Neural cell (in vitro differentiated cells): Measurements from ENCODE around the gene PTH1R. TPM values are rescaled to one million over a fixed set of nuclear protein-coding genes. Genes with fewer than 3 reads are reported as not detected.
A peak's percentile ranks its signal among the peaks of the same experiment; 100 is the strongest.

Experiments
- H2AFZ ChIP-seq: fragments of 200-600, 300-800 bp; sonication (generic), shearing (Covaris generic); 2 replicates; pipeline ENCODE4 v1.6.0; 2014; ENCODE audit warnings: low read depth, mild to moderate bottlenecking, antibody characterized with exemption, low read length, moderate library complexity
- H3F3A ChIP-seq: fragments of 200-600 bp; shearing (Covaris generic); 2 replicates; pipeline ENCODE4 v1.6.1; 2016; ENCODE audit warnings: mild to moderate bottlenecking, moderate library complexity, mixed read lengths, antibody characterized with exemption, low read length; ENCODE audit not compliant: insufficient read depth, poor library complexity, severe bottlenecking
- H3K27ac ChIP-seq: fragments of 200-600, 300-800 bp; sonication (generic), shearing (Covaris generic); 2 replicates; pipeline ENCODE4 v1.5.1; 2014; ENCODE audit warnings: mild to moderate bottlenecking, low read length, moderate library complexity
- H3K27me3 ChIP-seq: fragments of 300-800, 200-600 bp; sonication (generic), shearing (Covaris generic); 2 replicates; pipeline ENCODE4 v1.6.0; 2014; ENCODE audit warnings: mild to moderate bottlenecking, low read depth, low read length, moderate library complexity; ENCODE audit not compliant: insufficient read depth
- H3K36me3 ChIP-seq: fragments of 300-800, 200-600 bp; sonication (generic), shearing (Covaris generic); 2 replicates; pipeline ENCODE4 v1.5.1; 2014; ENCODE audit warnings: mild to moderate bottlenecking, antibody characterized with exemption, low read length, moderate library complexity; ENCODE audit not compliant: insufficient read depth
- H3K4me2 ChIP-seq: fragments of 300-800, 200-600 bp; sonication (generic), shearing (Covaris generic); 2 replicates; pipeline ENCODE4 v1.6.0; 2014; ENCODE audit warnings: mild to moderate bottlenecking, low read length
- H3K4me3 ChIP-seq: fragments of 300-800, 200-600 bp; sonication (generic), shearing (Covaris generic); 2 replicates; pipeline ENCODE4 v1.5.1; 2014; ENCODE audit warnings: mild to moderate bottlenecking, low read length, moderate library complexity
- H3K79me2 ChIP-seq: fragments of 200-600 bp; shearing (Covaris generic); replicated peaks from 2 replicates; pipeline ENCODE4 v1.6.0; 2014; ENCODE audit warnings: mild to moderate bottlenecking, low read length, moderate library complexity; ENCODE audit not compliant: insufficient read depth
- H3K9ac ChIP-seq: fragments of 300-800, 200-600 bp; sonication (generic), shearing (Covaris generic); 2 replicates; pipeline ENCODE4 v1.6.1; 2016; ENCODE audit warnings: mild to moderate bottlenecking, low read length, mixed read lengths
- H3K9me2 ChIP-seq: fragments of 200-600 bp; shearing (Covaris generic); 2 replicates; pipeline ENCODE4 v1.6.1; 2016; ENCODE audit warnings: mild to moderate bottlenecking, low read length, mixed read lengths; ENCODE audit not compliant: insufficient read depth
- H3K9me3 ChIP-seq: fragments of 200-600, 300-800 bp; sonication (generic), shearing (Covaris generic); 2 replicates; pipeline ENCODE4 v1.6.1; 2016; ENCODE audit warnings: mild to moderate bottlenecking, mixed run types, low read length, moderate library complexity, mixed read lengths
- H4K20me1 ChIP-seq: fragments of 200-600 bp; shearing (Covaris generic); 2 replicates; pipeline ENCODE4 v1.6.1; 2016; ENCODE audit warnings: mild to moderate bottlenecking, mixed run types; ENCODE audit not compliant: insufficient read depth
- CTCF ChIP-seq: fragments of 450-650 bp; IDR thresholded peaks from 2 replicates; pipeline ENCODE4 v1.5.1; 2014; ENCODE audit warnings: antibody characterized with exemption, mild to moderate bottlenecking, moderate library complexity; ENCODE audit not compliant: poor library complexity, severe bottlenecking
- EP300 ChIP-seq: fragments of 450-650 bp; conservative IDR thresholded peaks from 2 replicates; pipeline ENCODE4 v1.6.1; 2014; ENCODE audit warnings: antibody characterized with exemption, mild to moderate bottlenecking, moderate library complexity; ENCODE audit not compliant: poor library complexity, severe bottlenecking
- EZH2 ChIP-seq: fragments of 200-600, 300-800 bp; shearing (Covaris generic), sonication (generic); IDR thresholded peaks from 2 replicates; pipeline ENCODE4 v1.6.1; 2014; ENCODE audit warnings: antibody characterized with exemption, low read length, borderline replicate concordance, mild to moderate bottlenecking; ENCODE audit not compliant: insufficient read depth, poor library complexity, severe bottlenecking
- MXI1 ChIP-seq: fragments of 450-650 bp; conservative IDR thresholded peaks from 2 replicates; pipeline ENCODE4 v1.6.1; 2014; ENCODE audit warnings: antibody characterized with exemption, mild to moderate bottlenecking; ENCODE audit not compliant: poor library complexity, severe bottlenecking
- POLR2AphosphoS5 ChIP-seq: IDR thresholded peaks from 2 replicates; pipeline ENCODE4 v1.6.1; 2012
- RAD21 ChIP-seq: fragments of 450-650 bp; conservative IDR thresholded peaks from 2 replicates; pipeline ENCODE4 v1.6.1; 2014; ENCODE audit warnings: antibody characterized with exemption, mild to moderate bottlenecking, moderate library complexity
- SMC3 ChIP-seq: fragments of 450-650 bp; conservative IDR thresholded peaks from 2 replicates; pipeline ENCODE4 v1.6.1; 2014; ENCODE audit warnings: antibody characterized with exemption, mild to moderate bottlenecking, moderate library complexity; ENCODE audit not compliant: poor library complexity
- TAF1 ChIP-seq: IDR thresholded peaks from 2 replicates; pipeline ENCODE4 v1.6.1; 2012; ENCODE audit warnings: low read depth
- polyA plus RNA-seq: library from polyadenylated mRNA; depleted of rRNA; stranded (reverse); fragments of >200 nt; gene quantifications from 2 replicates; pipeline ENCODE4 v1.2.3, GENCODE V29; 2014
- TF ChIP-seq, protein P1 (sequence below): IDR thresholded peaks from 2 replicates; pipeline ENCODE4 v1.6.1; 2012; ENCODE audit warnings: borderline replicate concordance

PTH1R gene
- polyA plus RNA-seq, 1 donor from 2014 or later: not detected

DNA sequence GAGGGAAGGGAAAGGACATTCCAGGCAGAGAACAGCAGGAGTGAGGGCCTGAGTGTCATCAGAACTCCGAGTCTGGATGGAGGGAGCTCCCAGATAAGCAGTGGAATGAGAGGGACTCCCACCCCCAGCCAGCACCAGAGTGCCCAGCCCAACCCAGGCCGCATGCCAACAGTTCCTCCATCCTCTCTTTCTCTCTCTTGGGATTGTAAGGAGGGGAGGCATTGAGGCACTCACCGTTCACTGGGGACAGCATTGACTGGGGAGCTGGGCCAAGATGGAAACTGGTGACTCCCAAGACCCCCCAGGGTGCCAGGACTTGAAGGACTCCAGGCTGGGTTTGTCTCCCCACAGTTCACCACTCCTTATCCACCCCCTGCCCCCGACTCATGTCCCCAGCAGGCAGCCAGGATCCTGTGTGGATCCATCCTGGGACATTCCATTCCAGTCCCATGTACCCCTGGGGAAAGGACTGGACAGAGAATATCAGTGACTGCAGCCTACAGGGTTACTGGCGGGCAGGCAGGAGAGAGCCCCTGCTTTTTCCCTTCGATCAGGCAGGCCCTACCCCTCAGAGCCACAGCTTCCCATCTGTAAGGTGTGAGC, 15.7 kb downstream of the PTH1R start:
- no peak overlapping the region for H3K9ac ChIP-seq

GRCh38 chr3:46893763-46894162, 16.2 kb downstream of the PTH1R start:
- no peaks in the 10 kb centered on the region for H3F3A ChIP-seq
- H2AFZ ChIP-seq: no peak overlapping the region
- no peak overlapping the region for H3K4me2 ChIP-seq
- no peaks in the 10 kb centered on the region for H3K9me2 ChIP-seq
- H3K36me3 ChIP-seq: no peaks in the 10 kb centered on the region
- no peaks in the 10 kb centered on the region for H3K9me3 ChIP-seq
- H3K27ac ChIP-seq: no peak overlapping the region
- H3K9ac ChIP-seq: no peak overlapping the region
- no peaks in the 10 kb centered on the region for H4K20me1 ChIP-seq
- H3K27me3 ChIP-seq: peaks cover 9% of the 10 kb centered on the region
- H3K79me2 ChIP-seq: no peaks in the 10 kb centered on the region
- no peak overlapping the region for H3K4me3 ChIP-seq
- TF ChIP-seq CTCF: no peak
- TF ChIP-seq POLR2AphosphoS5: no peak
- TF ChIP-seq TAF1: no peak
- TF ChIP-seq EZH2: no peak
- TF ChIP-seq SMC3: no peak
- TF ChIP-seq, protein P1, sequence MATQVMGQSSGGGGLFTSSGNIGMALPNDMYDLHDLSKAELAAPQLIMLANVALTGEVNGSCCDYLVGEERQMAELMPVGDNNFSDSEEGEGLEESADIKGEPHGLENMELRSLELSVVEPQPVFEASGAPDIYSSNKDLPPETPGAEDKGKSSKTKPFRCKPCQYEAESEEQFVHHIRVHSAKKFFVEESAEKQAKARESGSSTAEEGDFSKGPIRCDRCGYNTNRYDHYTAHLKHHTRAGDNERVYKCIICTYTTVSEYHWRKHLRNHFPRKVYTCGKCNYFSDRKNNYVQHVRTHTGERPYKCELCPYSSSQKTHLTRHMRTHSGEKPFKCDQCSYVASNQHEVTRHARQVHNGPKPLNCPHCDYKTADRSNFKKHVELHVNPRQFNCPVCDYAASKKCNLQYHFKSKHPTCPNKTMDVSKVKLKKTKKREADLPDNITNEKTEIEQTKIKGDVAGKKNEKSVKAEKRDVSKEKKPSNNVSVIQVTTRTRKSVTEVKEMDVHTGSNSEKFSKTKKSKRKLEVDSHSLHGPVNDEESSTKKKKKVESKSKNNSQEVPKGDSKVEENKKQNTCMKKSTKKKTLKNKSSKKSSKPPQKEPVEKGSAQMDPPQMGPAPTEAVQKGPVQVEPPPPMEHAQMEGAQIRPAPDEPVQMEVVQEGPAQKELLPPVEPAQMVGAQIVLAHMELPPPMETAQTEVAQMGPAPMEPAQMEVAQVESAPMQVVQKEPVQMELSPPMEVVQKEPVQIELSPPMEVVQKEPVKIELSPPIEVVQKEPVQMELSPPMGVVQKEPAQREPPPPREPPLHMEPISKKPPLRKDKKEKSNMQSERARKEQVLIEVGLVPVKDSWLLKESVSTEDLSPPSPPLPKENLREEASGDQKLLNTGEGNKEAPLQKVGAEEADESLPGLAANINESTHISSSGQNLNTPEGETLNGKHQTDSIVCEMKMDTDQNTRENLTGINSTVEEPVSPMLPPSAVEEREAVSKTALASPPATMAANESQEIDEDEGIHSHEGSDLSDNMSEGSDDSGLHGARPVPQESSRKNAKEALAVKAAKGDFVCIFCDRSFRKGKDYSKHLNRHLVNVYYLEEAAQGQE: no peak
- TF ChIP-seq MXI1: no peak
- no peak for TF ChIP-seq EP300

More for the DNA sequence above, 15.7 kb downstream of the PTH1R start:
- H3K9me2 ChIP-seq: no peaks in the 10 kb centered on the region
- no peaks in the 10 kb centered on the region for H3K9me3 ChIP-seq
- peaks cover 8% of the 10 kb centered on the region for H3K27me3 ChIP-seq
- H4K20me1 ChIP-seq: no peaks in the 10 kb centered on the region
- no peaks in the 10 kb centered on the region for H3K79me2 ChIP-seq
- no peaks in the 10 kb centered on the region for H3K36me3 ChIP-seq
- H3K27ac ChIP-seq: no peak overlapping the region
- H2AFZ ChIP-seq: no peak overlapping the region
- no peaks in the 10 kb centered on the region for H3F3A ChIP-seq
- H3K4me2 ChIP-seq: no peak overlapping the region
- no peak for TF ChIP-seq SMC3
- TF ChIP-seq EP300: no peak
- TF ChIP-seq POLR2AphosphoS5: no peak
- TF ChIP-seq RAD21: no peak
- no peak for TF ChIP-seq EZH2
- no peak for TF ChIP-seq CTCF
- TF ChIP-seq MXI1: no peak
- no peak for TF ChIP-seq TAF1
- TF ChIP-seq, protein P1: no peak
- H3K4me3 ChIP-seq: peak overlapping the region; percentile 73
